HEK293 (cell line): Measurements from ENCODE around the gene PARD3B.

Source experiments
- CTCF ChIA-PET: fragments of 350-600 bp; formaldehyde crosslinking; extraction: SDS; loops from one replicate; lab custom pipeline; 2021; ENCODE audit warnings: antibody characterized with exemption; lab: Yijun Ruan, JAX
- POLR2A ChIA-PET: fragments of 300-600 bp; formaldehyde crosslinking; extraction: SDS; loops from one replicate; lab custom pipeline; 2020; ENCODE audit warnings: antibody characterized with exemption, inconsistent platforms; lab: Yijun Ruan, JAX
- H3K27ac ChIP-seq: fragments of 200-500 bp; sonication (Bioruptor generic); 2 replicates; pipeline ENCODE4 v1.5.1; 2014; ENCODE audit warnings: low read depth, low read length, control low read depth, inconsistent platforms; ENCODE audit errors: extremely low read depth
- H3K36me3 ChIP-seq, 2 experiments: fragments of 200-500 bp in 1 of 2; sonication (Bioruptor generic) in 1 of 2; 1 replicate in 1 of 2; 2 replicates in 1 of 2; pipeline ENCODE4 v1.5.1; 2014 to 2017; ENCODE audit warnings: inconsistent platforms in 2 of 2, low read length in 2 of 2; ENCODE audit not compliant: control insufficient read depth in 2 of 2, insufficient read depth in 1 of 2
- H3K4me1 ChIP-seq: fragments of 200-500 bp; sonication (Bioruptor generic); 2 replicates; pipeline ENCODE4 v1.5.1; 2014; ENCODE audit warnings: mild to moderate bottlenecking, low read length, inconsistent platforms; ENCODE audit not compliant: control insufficient read depth, insufficient read depth
- H3K4me3 ChIP-seq: 2 replicates; pipeline ENCODE4 v1.5.1; 2011; ENCODE audit warnings: low read depth, mild to moderate bottlenecking, control low read depth, low read length, moderate library complexity
- H3K9me3 ChIP-seq: fragments of 200-500 bp; sonication (Bioruptor generic); 2 replicates; pipeline ENCODE4 v1.5.1; 2014; ENCODE audit warnings: low read depth, low read length, inconsistent platforms; ENCODE audit not compliant: control insufficient read depth, insufficient read depth
- BCL11A ChIP-seq: fragments of 450-650 bp; formaldehyde crosslinking; IDR thresholded peaks from 2 replicates; pipeline ENCODE4 v1.5.1; 2016; ENCODE audit warnings: low read depth, missing biosample characterization, missing genetic modification characterization
- RBAK ChIP-seq: fragments of 450-650 bp; formaldehyde crosslinking; IDR thresholded peaks from 2 replicates; pipeline ENCODE4 v1.5.1; 2016; ENCODE audit warnings: missing biosample characterization, missing genetic modification characterization
- TSHZ1 ChIP-seq: fragments of 450-650 bp; formaldehyde crosslinking; IDR thresholded peaks from 2 replicates; pipeline ENCODE4 v1.5.1; 2016; ENCODE audit warnings: missing biosample characterization, missing genetic modification characterization, borderline replicate concordance
- ZBTB11 ChIP-seq: fragments of 450-650 bp; formaldehyde crosslinking; conservative IDR thresholded peaks from 2 replicates; pipeline ENCODE4 v1.5.1; 2016; ENCODE audit warnings: low read depth, missing biosample characterization, missing genetic modification characterization
- ZNF114 ChIP-seq: fragments of 450-650 bp; formaldehyde crosslinking; IDR thresholded peaks from 2 replicates; pipeline ENCODE4 v1.5.0; 2017; ENCODE audit warnings: missing biosample characterization, missing genetic modification characterization
- ZNF239 ChIP-seq: fragments of 450-650 bp; formaldehyde crosslinking; IDR thresholded peaks from 2 replicates; pipeline ENCODE4 v1.5.1; 2016; ENCODE audit warnings: missing biosample characterization, missing genetic modification characterization
- ZNF26 ChIP-seq: fragments of 450-650 bp; formaldehyde crosslinking; IDR thresholded peaks from 2 replicates; pipeline ENCODE4 v1.5.1; 2016; ENCODE audit warnings: missing biosample characterization, missing genetic modification characterization
- ZNF37A ChIP-seq: fragments of 450-650 bp; IDR thresholded peaks from 2 replicates; pipeline ENCODE4 v1.5.1; 2018; ENCODE audit warnings: missing biosample characterization, missing genetic modification characterization
- ZNF416 ChIP-seq: fragments of 450-650 bp; formaldehyde crosslinking; IDR thresholded peaks from 2 replicates; pipeline ENCODE4 v1.5.1; 2016; ENCODE audit warnings: missing biosample characterization, missing genetic modification characterization
- ZNF529 ChIP-seq: fragments of 450-650 bp; formaldehyde crosslinking; IDR thresholded peaks from 2 replicates; pipeline ENCODE4 v1.5.1; 2017; ENCODE audit warnings: missing genetic modification characterization, missing biosample characterization; ENCODE audit not compliant: insufficient replicate concordance
- ZNF704 ChIP-seq: fragments of 450-650 bp; formaldehyde crosslinking; IDR thresholded peaks from 2 replicates; pipeline ENCODE4 v1.5.1; 2016; ENCODE audit warnings: missing biosample characterization, missing genetic modification characterization
- ZNF76 ChIP-seq: fragments of 450-650 bp; formaldehyde crosslinking; IDR thresholded peaks from 2 replicates; pipeline ENCODE4; 2016; ENCODE audit warnings: low read depth, missing biosample characterization, missing genetic modification characterization, borderline replicate concordance
- ZNF785 ChIP-seq: fragments of 450-650 bp; formaldehyde crosslinking; IDR thresholded peaks from 2 replicates; pipeline ENCODE4 v1.5.1; 2016; ENCODE audit warnings: missing biosample characterization, missing genetic modification characterization
- ZNF791 ChIP-seq: fragments of 450-650 bp; formaldehyde crosslinking; IDR thresholded peaks from 2 replicates; pipeline ENCODE4 v1.5.1; 2016; ENCODE audit warnings: missing biosample characterization, missing genetic modification characterization
- TF ChIP-seq, protein P1 (sequence below): sonication (generic); formaldehyde crosslinking; IDR thresholded peaks from 2 replicates; pipeline ENCODE4 v1.8.1; 2022; ENCODE audit warnings: mild to moderate bottlenecking, moderate library complexity, missing genetic modification reagents
- TF ChIP-seq, protein P2 (sequence below): fragments of 450-650 bp; formaldehyde crosslinking; IDR thresholded peaks from 2 replicates; pipeline ENCODE4 v1.5.1; 2016; ENCODE audit warnings: missing biosample characterization, missing genetic modification characterization
- TF ChIP-seq, protein P3 (sequence below): fragments of 450-650 bp; formaldehyde crosslinking; IDR thresholded peaks from 2 replicates; pipeline ENCODE4 v1.5.1; 2016; ENCODE audit warnings: missing biosample characterization, missing genetic modification characterization

Gene PARD3B

DNA sequence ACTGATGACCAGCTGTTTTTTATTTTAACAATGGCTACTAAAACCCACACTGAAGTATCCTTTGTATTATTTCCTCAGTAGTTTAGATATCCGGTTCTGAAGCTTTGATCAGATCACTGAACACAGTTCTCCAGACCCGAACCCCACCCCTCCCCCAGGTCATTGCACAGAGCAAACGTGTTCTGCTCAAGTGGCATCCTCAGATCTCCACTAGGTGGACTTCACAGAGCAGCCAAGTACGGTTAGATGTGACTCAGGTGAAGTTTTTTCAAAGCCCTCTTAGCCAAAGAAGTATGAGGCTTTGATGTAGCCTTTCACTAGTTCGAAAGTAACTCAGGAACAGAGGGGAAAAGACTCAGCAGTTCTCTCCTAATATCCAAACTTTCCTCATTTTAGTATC, 994.3 kb downstream of the PARD3B start:
- no peaks in the 10 kb centered on the region for H3K4me1 ChIP-seq
- ChIA-PET POLR2A (no interaction called here), CTCF (no interaction called here)
- H3K27ac ChIP-seq: no peak overlapping the region
- TF ChIP-seq ZNF529 (tag by site-specific recombination) (no peak), ZNF704 (tag by site-specific recombination) (no peak), TSHZ1 (tag by site-specific recombination) (no peak)
- H3K36me3 ChIP-seq: no peaks in the 10 kb centered on the region
- no peaks in the 10 kb centered on the region for H3K9me3 ChIP-seq
- H3K4me3 ChIP-seq: no peak overlapping the region

- H3K36me3 ChIP-seq: no peaks in the 10 kb centered on the region
- H3K4me3 ChIP-seq: no peak overlapping the region
- no peaks in the 10 kb centered on the region for H3K4me1 ChIP-seq
- H3K9me3 ChIP-seq: no peaks in the 10 kb centered on the region
- CTCF ChIA-PET: interaction anchor here (1.6 kb wide), 1 partner anchor 139 kb away, joined by 5 read pairs; no protein-coding TSS in a partner anchor
- H3K27ac ChIP-seq: no peak overlapping the region
- POLR2A ChIA-PET: no interaction called here
- TF ChIP-seq BCL11A (tag by site-specific recombination) (no peak), ZNF76 (tag by site-specific recombination) (no peak), ZNF785 (tag by site-specific recombination) (no peak), ZNF37A (tag by site-specific recombination) (no peak), ZNF26 (no peak), RBAK (no peak), ZNF791 (tag by site-specific recombination) (no peak), ZBTB11 (tag by site-specific recombination) (no peak), ZNF114 (tag by site-specific recombination) (no peak), ZNF239 (tag by site-specific recombination) (no peak), ZNF416 (no peak)
- TF ChIP-seq, protein P1, sequence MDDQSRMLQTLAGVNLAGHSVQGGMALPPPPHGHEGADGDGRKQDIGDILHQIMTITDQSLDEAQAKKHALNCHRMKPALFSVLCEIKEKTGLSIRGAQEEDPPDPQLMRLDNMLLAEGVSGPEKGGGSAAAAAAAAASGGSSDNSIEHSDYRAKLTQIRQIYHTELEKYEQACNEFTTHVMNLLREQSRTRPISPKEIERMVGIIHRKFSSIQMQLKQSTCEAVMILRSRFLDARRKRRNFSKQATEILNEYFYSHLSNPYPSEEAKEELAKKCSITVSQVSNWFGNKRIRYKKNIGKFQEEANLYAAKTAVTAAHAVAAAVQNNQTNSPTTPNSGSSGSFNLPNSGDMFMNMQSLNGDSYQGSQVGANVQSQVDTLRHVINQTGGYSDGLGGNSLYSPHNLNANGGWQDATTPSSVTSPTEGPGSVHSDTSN: no peak
- TF ChIP-seq, protein P2, sequence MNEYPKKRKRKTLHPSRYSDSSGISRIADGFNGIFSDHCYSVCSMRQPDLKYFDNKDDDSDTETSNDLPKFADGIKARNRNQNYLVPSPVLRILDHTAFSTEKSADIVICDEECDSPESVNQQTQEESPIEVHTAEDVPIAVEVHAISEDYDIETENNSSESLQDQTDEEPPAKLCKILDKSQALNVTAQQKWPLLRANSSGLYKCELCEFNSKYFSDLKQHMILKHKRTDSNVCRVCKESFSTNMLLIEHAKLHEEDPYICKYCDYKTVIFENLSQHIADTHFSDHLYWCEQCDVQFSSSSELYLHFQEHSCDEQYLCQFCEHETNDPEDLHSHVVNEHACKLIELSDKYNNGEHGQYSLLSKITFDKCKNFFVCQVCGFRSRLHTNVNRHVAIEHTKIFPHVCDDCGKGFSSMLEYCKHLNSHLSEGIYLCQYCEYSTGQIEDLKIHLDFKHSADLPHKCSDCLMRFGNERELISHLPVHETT (tag by site-specific recombination): no peak
- TF ChIP-seq, protein P3, sequence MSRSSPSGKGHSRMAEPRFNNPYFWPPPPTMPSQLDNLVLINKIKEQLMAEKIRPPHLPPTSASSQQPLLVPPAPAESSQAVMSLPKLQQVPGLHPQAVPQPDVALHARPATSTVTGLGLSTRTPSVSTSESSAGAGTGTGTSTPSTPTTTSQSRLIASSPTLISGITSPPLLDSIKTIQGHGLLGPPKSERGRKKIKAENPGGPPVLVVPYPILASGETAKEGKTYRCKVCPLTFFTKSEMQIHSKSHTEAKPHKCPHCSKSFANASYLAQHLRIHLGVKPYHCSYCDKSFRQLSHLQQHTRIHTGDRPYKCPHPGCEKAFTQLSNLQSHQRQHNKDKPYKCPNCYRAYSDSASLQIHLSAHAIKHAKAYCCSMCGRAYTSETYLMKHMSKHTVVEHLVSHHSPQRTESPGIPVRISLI (tag by site-specific recombination): no peak
Measured at GRCh38 chr2:205540036-205540435, 994.8 kb downstream of the PARD3B start.
